Keratinocyte (primary cell): ENCODE measurements around the gene TSHZ1. TPM values are rescaled to one million over a fixed set of nuclear protein-coding genes. Genes with fewer than 3 reads are reported as not detected.

Source experiments
- DNase-seq: peaks from one replicate; pipeline ENCODE4 v3.0.0-alpha.2; 2011; ENCODE audit warnings: low read depth, missing footprints, low spot score
- FAIRE-seq: peaks from 2 replicates; lab custom pipeline; 2011; peaks lifted over from hg19 to GRCh38; lab: Jason Lieb, UNC
- H2AFZ ChIP-seq: 2 replicates; pipeline ENCODE4 v1.6.0; 2012; ENCODE audit warnings: low read length, control low read depth, inconsistent platforms; ENCODE audit not compliant: control insufficient read depth
- H3K27ac ChIP-seq: 2 replicates; pipeline ENCODE4 v1.5.1; 2011; ENCODE audit warnings: low read length; ENCODE audit not compliant: control insufficient read depth, insufficient read depth
- H3K27me3 ChIP-seq: 3 replicates; pipeline ENCODE4 v1.6.0; 2011; ENCODE audit warnings: low read length; ENCODE audit not compliant: control insufficient read depth, insufficient read depth; ENCODE audit errors: extremely low read depth
- H3K36me3 ChIP-seq, 2 experiments: 2 replicates in 1 of 2; 3 replicates in 1 of 2; pipeline ENCODE4 v1.5.1; 2011; ENCODE audit warnings: low read length in 2 of 2, mild to moderate bottlenecking in 1 of 2; ENCODE audit not compliant: control insufficient read depth in 2 of 2, insufficient read depth in 2 of 2; ENCODE audit errors: extremely low read depth in 1 of 2
- H3K4me1 ChIP-seq: 3 replicates; pipeline ENCODE4 v1.5.1; 2011; ENCODE audit warnings: low read length; ENCODE audit not compliant: control insufficient read depth, insufficient read depth; ENCODE audit errors: extremely low read depth
- H3K4me2 ChIP-seq: 3 replicates; pipeline ENCODE4 v1.6.0; 2011; ENCODE audit warnings: low read depth, low read length; ENCODE audit not compliant: control insufficient read depth, insufficient read depth; ENCODE audit errors: extremely low read depth
- H3K4me3 ChIP-seq, 3 experiments: fragments of 200-600 bp in 1 of 3; sonication (generic) in 1 of 3; 2 replicates in 2 of 3; 3 replicates in 1 of 3; pipeline ENCODE4 v1.5.1; 2011 to 2016; ENCODE audit warnings: low read length in 3 of 3, mild to moderate bottlenecking in 3 of 3, control low read depth in 2 of 3, inconsistent platforms in 1 of 3, low read depth in 1 of 3, mixed read lengths in 1 of 3, mixed run types in 1 of 3, moderate library complexity in 1 of 3; ENCODE audit not compliant: control insufficient read depth in 2 of 3, insufficient read depth in 2 of 3; ENCODE audit errors: extremely low read depth in 1 of 3
- H3K79me2 ChIP-seq: 2 replicates; pipeline ENCODE4 v1.6.0; 2012; ENCODE audit warnings: low read length; ENCODE audit not compliant: control insufficient read depth, insufficient read depth
- H3K9ac ChIP-seq: 3 replicates; pipeline ENCODE4 v1.6.0; 2011; ENCODE audit warnings: low read length; ENCODE audit not compliant: control insufficient read depth, insufficient read depth; ENCODE audit errors: extremely low read depth
- H3K9me1 ChIP-seq: 3 replicates; pipeline ENCODE4 v1.6.0; 2011; ENCODE audit warnings: low read length; ENCODE audit not compliant: control insufficient read depth, insufficient read depth; ENCODE audit errors: extremely low read depth
- H3K9me3 ChIP-seq: 2 replicates; pipeline ENCODE4 v1.5.1; 2012; ENCODE audit warnings: low read depth, low read length; ENCODE audit not compliant: control insufficient read depth
- H4K20me1 ChIP-seq: 3 replicates; pipeline ENCODE4 v1.6.0; 2011; ENCODE audit warnings: low read length; ENCODE audit not compliant: control insufficient read depth, insufficient read depth; ENCODE audit errors: extremely low read depth
- EZH2 ChIP-seq: IDR thresholded peaks from one replicate; pipeline ENCODE4 v1.6.1; 2012; ENCODE audit warnings: inconsistent platforms, mild to moderate bottlenecking, low read length, moderate library complexity
- dilution Hi-C: fragments of 300-500 bp; cut with MboI; formaldehyde crosslinking; loops from one replicate; pipeline ENCODE4 v1.7.0; 2020; ENCODE audit warnings: low sequenced_read_pairs; ENCODE audit not compliant: extremely low pct_ligation_motif_present
- polyA plus RNA-seq, 5 experiments: library from polyadenylated mRNA; depleted of rRNA in 3 of 5; stranded (reverse) in 3 of 5; stranded (forward) in 1 of 5; unstranded in 1 of 5; fragments of >200 nt; gene quantifications; 1 replicate in 1 of 5; 2 replicates in 3 of 5; 3 replicates in 1 of 5; pipeline versions ENCODE4 v1.2.1 to v1.2.3, GENCODE V29; 2011 to 2012; ENCODE audit warnings: missing spikeins in 2 of 5, low read depth in 1 of 5, low replicate concordance in 1 of 5
- TF ChIP-seq, protein P1 (sequence below), 3 experiments: IDR thresholded peaks in 1 of 3; conservative IDR thresholded peaks in 1 of 3; optimal IDR thresholded peaks in 1 of 3; 2 replicates in 2 of 3; 3 replicates in 1 of 3; pipeline versions ENCODE3 to v1.5.1; 2011; ENCODE audit warnings: low read length in 3 of 3, mild to moderate bottlenecking in 3 of 3, moderate library complexity in 2 of 3, control low read depth in 1 of 3, inconsistent platforms in 1 of 3; ENCODE audit not compliant: insufficient read depth in 2 of 3; ENCODE audit errors: extremely low read depth in 1 of 3

The TSHZ1 gene
- polyA plus RNA-seq, 1 donor (not counting 4 experiments of a cell fraction or from before 2014, with no cell fraction given) = 2.2 TPM

- no peak overlapping the region for H3K4me3 ChIP-seq
- no peak for FAIRE-seq
- H4K20me1 ChIP-seq = no peaks in the 10 kb centered on the region
- peaks cover 12% of the 10 kb centered on the region for H3K79me2 ChIP-seq
- TF ChIP-seq, protein P1, sequence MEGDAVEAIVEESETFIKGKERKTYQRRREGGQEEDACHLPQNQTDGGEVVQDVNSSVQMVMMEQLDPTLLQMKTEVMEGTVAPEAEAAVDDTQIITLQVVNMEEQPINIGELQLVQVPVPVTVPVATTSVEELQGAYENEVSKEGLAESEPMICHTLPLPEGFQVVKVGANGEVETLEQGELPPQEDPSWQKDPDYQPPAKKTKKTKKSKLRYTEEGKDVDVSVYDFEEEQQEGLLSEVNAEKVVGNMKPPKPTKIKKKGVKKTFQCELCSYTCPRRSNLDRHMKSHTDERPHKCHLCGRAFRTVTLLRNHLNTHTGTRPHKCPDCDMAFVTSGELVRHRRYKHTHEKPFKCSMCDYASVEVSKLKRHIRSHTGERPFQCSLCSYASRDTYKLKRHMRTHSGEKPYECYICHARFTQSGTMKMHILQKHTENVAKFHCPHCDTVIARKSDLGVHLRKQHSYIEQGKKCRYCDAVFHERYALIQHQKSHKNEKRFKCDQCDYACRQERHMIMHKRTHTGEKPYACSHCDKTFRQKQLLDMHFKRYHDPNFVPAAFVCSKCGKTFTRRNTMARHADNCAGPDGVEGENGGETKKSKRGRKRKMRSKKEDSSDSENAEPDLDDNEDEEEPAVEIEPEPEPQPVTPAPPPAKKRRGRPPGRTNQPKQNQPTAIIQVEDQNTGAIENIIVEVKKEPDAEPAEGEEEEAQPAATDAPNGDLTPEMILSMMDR (optimal IDR thresholded peaks at IDR 0.05 in 1 of 3, IDR thresholded peaks at IDR 0.05 in 1 of 3, conservative IDR thresholded peaks at IDR 0.05 in 1 of 3; ENCODE audit: extremely low read depth in 1 of 3, insufficient read depth in 2 of 3, low read length in 3 of 3) = no peak
- no peak for TF ChIP-seq EZH2
- no peak overlapping the region for H3K27ac ChIP-seq
- H2AFZ ChIP-seq = no peak overlapping the region
- no peaks in the 10 kb centered on the region for H3K27me3 ChIP-seq
- no peak overlapping the region for H3K4me2 ChIP-seq
- H3K4me1 ChIP-seq = peaks cover under 1% of the 10 kb centered on the region
- dilution Hi-C loops = no loop called here
- DNase-seq = no peak
- no peak overlapping the region for H3K9ac ChIP-seq
- no peaks in the 10 kb centered on the region for H3K9me1 ChIP-seq
- H3K9me3 ChIP-seq = no peaks in the 10 kb centered on the region
- no peaks in the 10 kb centered on the region for H3K36me3 ChIP-seq
These were observed 41.5 kb downstream of the TSHZ1 start for GRCh38 chr18:75252136-75252535.

- Histone ChIP-seq H3K9me3 (no peaks in the 10 kb centered on the region), H3K4me1 (no peaks in the 10 kb centered on the region), H3K9me1 (no peaks in the 10 kb centered on the region), H3K4me3 (no peak overlapping the region), H3K36me3 (no peaks in the 10 kb centered on the region), H3K4me2 (no peak overlapping the region), H3K27me3 (no peaks in the 10 kb centered on the region), H3K27ac (no peak overlapping the region), H2AFZ (no peak overlapping the region), H4K20me1 (no peaks in the 10 kb centered on the region), H3K79me2 (peaks cover 12% of the 10 kb centered on the region), H3K9ac (no peak overlapping the region)
- DNase-seq (no peak), FAIRE-seq (no peak)
- dilution Hi-C loops = no loop called here
- TF ChIP-seq, protein P1 (optimal IDR thresholded peaks at IDR 0.05 in 1 of 3, IDR thresholded peaks at IDR 0.05 in 1 of 3, conservative IDR thresholded peaks at IDR 0.05 in 1 of 3; ENCODE audit: extremely low read depth in 1 of 3, insufficient read depth in 2 of 3, low read length in 3 of 3) = no peak
- no peak for TF ChIP-seq EZH2
These were observed 42.4 kb downstream of the TSHZ1 start for GRCh38 chr18:75253043-75253442.
